GM18519 (cell line): Measurements from ENCODE around the gene EPS8L2.
A peak's percentile ranks its signal among the peaks of the same experiment; 100 is the strongest.
"Not testable (repeated sequence)": the region's sequence is repeated elsewhere in the genome, so short reads cannot be mapped to it uniquely, and the experiment has no call there.

Source experiments
- ATAC-seq: cut with Tn5 transposase; IDR thresholded peaks from one replicate; pipeline ENCODE4 v1.9.1; 2021; ENCODE audit warnings: mild to moderate bottlenecking, moderate library complexity; ENCODE audit not compliant: unreplicated experiment, low FRiP score

EPS8L2 gene

DNA sequence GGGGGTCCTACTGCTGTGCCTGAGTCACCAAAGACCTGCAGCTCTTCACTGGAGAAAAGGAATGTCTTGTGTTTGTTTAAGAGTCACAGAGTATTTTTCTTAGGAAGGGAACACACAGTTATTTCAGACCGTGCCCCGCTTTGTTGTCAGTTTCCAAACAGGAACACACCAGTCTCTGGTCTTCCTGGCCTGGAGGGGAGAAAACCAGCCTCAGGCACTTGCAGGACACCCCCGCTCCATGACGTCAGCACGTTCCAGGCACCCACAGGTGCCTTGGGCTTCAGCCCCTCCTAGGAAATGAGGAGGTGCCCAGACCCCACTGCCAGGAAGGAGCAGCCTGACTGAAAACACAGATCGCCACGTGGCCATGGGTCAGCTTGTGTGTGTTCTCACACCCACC lies 16.4 kb upstream of the EPS8L2 start:
- ATAC-seq = no peak

DNA sequence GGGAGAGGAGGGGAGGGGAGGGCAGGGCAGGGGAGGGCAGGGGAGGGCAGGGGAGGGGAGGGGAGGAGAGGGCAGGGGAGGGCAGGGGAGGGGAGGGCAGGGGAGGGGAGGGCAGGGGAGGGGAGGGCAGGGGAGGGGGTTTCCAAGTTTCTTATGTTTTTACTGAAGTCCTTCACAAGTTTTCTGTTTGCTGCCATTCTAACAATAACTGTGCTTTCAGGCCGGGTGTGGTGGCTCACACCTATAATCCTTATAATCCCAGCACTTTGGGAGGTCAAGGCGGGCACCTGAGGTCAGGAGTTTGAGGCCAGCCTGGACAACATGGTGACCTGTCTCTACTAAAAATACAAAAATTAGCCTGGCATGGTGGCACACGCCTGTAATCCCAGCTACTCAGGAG lies 15.8 kb upstream of the EPS8L2 start:
- not testable (repeated sequence) for ATAC-seq

DNA sequence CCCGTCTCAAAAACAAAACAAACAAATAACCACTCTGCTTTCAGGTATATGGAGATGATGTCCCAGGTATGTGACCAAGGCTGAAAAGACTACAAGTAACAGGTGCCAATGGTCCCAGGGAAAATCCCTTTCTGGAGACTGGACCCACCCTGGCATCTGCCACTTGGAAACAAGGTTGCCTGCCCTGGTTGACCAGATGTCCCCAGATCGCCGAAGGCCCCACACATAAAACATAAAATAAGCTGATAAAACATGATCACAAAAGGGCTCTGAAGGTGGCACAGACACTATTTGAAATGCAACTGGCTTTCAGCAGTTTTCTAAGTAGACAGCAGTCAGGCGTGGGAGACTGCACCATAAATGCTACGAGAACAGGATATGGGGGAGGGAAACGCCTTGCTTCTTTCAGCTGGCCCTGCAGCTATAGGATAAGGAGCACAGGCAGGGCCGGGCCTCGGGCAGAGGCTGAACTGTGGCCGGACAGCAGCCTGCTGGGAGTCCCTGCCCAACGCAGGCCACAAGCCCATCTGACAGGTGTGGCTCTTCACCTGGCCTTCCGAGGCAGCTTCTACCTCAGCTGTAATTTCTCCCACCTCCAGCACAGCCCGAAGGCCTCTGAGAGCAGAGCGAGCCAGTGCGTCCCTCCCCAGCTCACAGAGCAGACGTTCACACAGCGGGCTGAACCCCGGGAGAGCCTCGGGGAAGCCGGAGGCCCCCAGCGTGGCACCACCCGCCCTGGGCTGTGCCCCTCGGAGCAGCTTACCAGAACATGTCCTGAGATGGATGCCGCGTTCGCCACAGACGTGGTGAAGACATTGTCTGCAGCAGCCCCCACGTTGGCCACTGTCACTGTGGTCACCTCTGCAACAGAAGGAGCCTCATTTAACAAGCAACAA lies 15.0 kb upstream of the EPS8L2 start:
- no peak for ATAC-seq

- ATAC-seq = no peak
Measured at GRCh38 chr11:691710-692590, 14.1 kb upstream of the EPS8L2 start.

DNA sequence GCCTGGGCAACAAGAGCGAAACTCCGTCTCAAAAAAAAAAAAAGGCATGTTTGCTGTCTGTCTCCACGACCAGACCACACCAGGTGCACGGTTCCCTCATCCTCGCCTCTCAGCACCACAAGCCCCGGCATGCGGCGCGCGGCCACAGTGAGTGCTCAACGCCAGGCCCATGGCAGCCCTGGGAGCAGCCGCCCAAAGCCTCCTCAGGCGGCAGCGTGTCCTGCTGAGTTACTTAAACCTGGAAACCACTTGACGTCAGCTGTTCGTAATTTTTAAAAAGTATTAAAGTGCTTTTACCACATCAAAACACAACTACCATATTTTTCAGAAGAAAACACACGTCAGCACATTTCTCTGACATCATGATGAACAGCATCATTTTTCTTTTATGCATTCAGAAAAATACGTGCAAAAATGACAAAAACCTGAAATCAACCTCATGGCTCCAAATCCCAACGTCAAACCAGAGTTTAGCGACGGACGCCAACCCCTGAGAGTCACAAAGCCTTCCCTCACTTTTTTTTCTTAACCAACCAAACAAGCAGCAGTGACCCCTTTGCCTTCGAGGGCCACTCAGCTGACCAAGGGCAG lies 13.1 kb upstream of the EPS8L2 start:
- ATAC-seq = no peak

DNA sequence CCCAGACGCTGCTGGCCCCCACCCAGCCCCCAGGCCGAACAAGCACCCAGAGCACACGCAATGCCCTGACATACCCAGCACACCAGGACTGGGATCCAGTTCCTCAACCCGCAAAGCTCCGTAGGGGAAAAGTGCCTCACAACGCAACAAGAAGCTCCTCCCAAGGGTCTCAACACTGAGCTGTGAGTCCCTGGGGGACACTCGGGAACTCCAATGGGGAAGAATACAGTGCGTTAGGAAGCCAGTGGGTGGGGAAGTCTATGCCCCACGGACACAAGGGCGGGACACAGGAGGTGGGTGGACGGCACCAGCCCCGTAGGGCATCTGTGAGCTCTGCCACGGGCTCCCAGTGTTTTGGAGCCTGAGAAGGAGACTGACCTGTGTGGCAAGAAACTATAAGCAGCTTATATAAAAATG lies 12.6 kb upstream of the EPS8L2 start:
- no peak for ATAC-seq

GRCh38 chr11:693887-694562 lies 12.0 kb upstream of the EPS8L2 start:
- ATAC-seq = no peak

GRCh38 chr11:694563-695287 lies 11.3 kb upstream of the EPS8L2 start, which contains the start of gene DEAF1:
Gene DEAF1 (minus strand): TSS chr11:695222. CDS start chr11:695047, 175 bp downstream.
- ATAC-seq = peak; percentile 69

DNA sequence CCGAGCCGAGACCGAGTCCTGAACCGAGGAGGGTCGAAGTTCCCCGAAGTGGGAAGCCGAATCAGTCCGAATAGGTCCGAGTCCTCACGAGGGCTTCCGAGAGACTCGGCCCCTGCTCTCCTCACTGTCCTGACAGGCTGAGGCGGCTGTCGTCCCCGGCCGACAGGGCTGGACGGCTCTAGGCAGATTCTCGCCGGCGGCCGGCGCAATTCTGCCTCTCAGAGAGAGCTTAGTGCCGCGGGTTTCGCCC lies 10.8 kb upstream of the EPS8L2 start:
- ATAC-seq = no peak

DNA sequence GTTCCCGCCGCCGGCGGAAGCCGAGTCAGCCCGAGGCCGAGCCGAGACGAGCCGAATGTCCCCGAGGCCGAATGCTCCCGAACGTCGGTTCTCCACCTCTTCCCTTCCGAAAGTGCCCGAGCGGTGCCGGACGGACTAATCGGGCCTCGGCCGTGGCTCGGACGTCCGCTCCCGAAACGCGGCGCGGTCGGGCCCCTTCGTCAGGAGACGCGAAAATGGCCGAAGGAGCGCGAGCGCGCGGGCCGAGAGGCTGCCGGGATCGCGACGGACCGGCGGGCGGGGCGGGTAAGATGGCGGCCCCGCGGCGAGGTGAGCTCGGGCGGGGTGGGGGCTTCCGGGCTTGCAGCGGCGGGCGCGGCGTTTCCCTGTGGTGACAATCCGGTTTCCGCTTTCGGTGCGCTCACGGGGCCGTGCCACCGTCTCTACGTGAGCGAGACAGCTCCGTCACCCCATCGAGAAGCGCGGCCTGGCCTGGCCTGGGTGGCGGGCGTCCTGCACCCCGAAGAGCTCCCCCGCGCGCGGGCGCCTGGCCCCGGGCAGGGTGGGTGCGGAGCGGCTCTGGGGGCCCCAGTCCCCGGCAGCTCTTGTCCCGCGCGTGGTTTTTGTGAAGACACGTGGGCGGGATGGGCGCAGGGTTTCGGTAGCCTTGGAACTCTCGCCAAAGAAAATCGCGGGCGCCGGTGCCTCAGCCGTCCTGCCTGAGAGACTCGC lies 10.3 kb upstream of the EPS8L2 start, which contains the start of gene TMEM80:
Gene TMEM80, plus strand, starts transcription at position 279 of the 711 bp plus-strand sequence. Its CDS starts 12 bp downstream, at position 291.
- peak; percentile 46 for ATAC-seq

DNA sequence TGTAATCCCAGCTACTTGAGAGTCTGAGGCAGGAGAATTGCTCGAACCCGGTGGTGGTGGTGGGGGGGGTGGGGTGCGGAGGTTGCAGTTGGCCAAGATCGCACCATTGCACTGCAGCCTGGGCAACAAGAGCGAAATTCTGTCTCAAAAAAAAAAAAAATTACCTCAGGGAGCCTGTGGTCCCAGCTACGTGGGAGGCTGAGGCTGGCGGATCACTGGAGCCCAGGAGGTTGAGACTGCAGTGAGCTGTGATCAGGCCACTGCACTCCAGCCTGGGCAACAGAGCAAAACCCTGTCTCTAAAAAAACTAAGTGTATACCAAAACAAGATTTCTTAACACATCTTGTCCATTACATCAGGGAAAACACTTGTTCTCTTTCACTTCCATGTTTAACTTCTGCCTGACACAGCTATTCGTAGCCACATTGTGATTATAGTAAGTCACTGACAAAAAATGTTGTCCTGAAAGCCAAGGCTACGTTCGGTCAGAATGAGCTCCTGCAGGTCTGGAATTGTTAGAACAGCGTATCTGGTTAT lies 9.0 kb upstream of the EPS8L2 start:
- ATAC-seq = no peak

GRCh38 chr11:697811-698311 lies 8.2 kb upstream of the EPS8L2 start:
- no peak for ATAC-seq

- ATAC-seq = no peak
Measured at GRCh38 chr11:698493-699115, 7.4 kb upstream of the EPS8L2 start.

DNA sequence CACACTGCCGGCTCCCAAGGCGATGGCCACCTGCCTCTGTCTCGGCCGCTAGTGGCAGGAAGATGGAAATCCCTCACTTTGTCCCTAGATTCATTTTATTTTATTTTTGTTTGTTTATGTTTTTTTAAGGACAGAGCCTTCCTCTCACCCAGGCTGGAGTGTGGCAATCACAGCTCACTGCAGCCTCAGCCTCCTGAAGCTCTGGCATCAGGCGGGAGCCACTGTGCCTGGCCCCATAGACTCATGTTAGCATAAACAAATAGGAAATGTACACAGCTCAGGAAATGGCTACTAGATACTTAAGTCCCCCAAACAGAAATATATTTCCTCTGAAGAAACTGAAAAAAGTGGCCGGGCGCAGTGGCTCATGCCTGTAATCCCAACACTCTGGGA lies 6.9 kb upstream of the EPS8L2 start:
- no peak for ATAC-seq

DNA sequence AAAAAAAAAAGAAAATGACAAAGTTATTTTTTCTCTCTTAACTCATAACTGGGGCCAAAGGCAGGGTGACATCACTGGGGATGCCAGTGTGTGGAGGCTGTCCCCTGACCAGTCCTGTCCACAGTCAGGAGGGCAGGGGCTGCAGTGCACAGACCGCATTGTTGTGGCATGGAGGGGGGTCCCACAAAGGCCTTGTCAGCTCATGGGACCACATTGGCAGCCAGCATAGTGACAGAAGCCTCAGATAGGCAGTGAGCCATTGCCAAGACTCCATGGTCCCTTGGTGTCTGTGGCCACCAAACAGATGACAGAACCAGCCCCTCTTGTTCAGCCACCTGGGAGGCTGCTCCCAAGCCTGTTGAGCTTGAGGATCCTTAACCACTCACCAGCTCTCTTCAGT lies 6.3 kb upstream of the EPS8L2 start:
- ATAC-seq = no peak

DNA sequence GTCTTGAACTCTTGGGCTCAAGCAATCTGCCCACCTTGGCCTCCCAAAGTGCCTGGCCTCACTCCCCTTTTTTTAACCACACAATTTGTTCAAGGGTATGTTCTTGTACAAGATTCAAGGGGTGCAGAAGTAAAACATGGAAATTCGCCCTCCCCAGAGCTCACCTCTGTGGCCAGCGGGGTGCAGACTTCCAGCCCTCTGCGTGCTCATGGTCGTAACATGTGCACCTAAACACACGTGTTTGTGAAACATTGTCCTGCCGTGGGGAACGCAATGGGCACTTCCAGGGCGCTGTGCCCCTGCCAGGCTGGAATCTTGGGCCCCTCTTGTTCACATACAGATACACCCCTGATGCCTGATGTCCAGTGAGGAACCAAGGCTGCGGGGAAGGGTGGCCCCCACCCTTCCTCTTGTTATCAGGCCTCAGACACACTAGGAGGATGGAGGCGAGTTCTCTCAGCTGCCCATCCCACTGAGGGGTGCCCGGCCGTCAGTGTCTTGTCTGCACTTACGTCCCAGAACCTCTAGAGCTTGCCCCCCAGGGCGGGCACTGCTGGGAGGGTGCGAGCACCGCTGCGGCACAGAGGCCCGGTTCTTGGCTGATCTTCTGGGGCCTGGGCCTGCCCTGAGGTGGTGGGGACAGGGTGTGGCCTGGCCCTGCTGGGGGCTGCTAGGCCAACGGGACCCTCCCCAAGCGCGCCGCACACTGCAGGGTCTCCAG lies 4.1 kb upstream of the EPS8L2 start:
- ATAC-seq = no peak
